Nucleus accumbens (tissue), 56 donors: Measurements from ENCODE around the gene TMEM74B.

Source experiments
- DNase-seq, 56 donors: peaks; one replicate each; lab custom pipeline; 2025; lab: John Stamatoyannopoulos, UW

The TMEM74B gene

GRCh38 chr20:1206366-1207148 is 21.8 kb upstream of the TMEM74B start:
- DNase-seq = no peak

- no peak for DNase-seq
Measured at GRCh38 chr20:1205802-1206201, 21.0 kb upstream of the TMEM74B start.

- no peak for DNase-seq
Measured at GRCh38 chr20:1204576-1204975, 19.8 kb upstream of the TMEM74B start.

GRCh38 chr20:1204113-1204512 is 19.3 kb upstream of the TMEM74B start:
- no peak for DNase-seq

GRCh38 chr20:1203630-1204029 is 18.8 kb upstream of the TMEM74B start:
- no peak for DNase-seq

- no peak for DNase-seq
Measured at GRCh38 chr20:1202762-1203504, 18.2 kb upstream of the TMEM74B start, which contains the start of gene C20orf202. C20orf202 (plus strand) TSS chr20:1203454; CDS start chr20:1203586, 132 bp downstream.

GRCh38 chr20:1199964-1200363 is 15.2 kb upstream of the TMEM74B start:
- no peak for DNase-seq

GRCh38 chr20:1199212-1199873 is 14.6 kb upstream of the TMEM74B start:
- DNase-seq = no peak

- DNase-seq = no peak
Measured at GRCh38 chr20:1198751-1199150, 14.0 kb upstream of the TMEM74B start.

GRCh38 chr20:1197801-1198200 is 13.0 kb upstream of the TMEM74B start:
- no peak for DNase-seq

GRCh38 chr20:1196634-1197033 is 11.9 kb upstream of the TMEM74B start:
- no peak for DNase-seq

GRCh38 chr20:1195226-1195625 is 10.4 kb upstream of the TMEM74B start:
- no peak for DNase-seq

- DNase-seq = peak in 4 of 56 donors; percentile 4 to 32 (median 14)
Measured at GRCh38 chr20:1191299-1191698, 6.5 kb upstream of the TMEM74B start.

- DNase-seq = no peak
Measured at GRCh38 chr20:1190847-1191246, 6.1 kb upstream of the TMEM74B start.

GRCh38 chr20:1189827-1190226 is 5.0 kb upstream of the TMEM74B start:
- no peak for DNase-seq

- no peak for DNase-seq
Measured at GRCh38 chr20:1188347-1188746, 3.6 kb upstream of the TMEM74B start.

- no peak for DNase-seq
Measured at GRCh38 chr20:1187605-1188171, 2.9 kb upstream of the TMEM74B start.

GRCh38 chr20:1186367-1186991 is 1.7 kb upstream of the TMEM74B start:
- DNase-seq = no peak

GRCh38 chr20:1185790-1186334 is 1.1 kb upstream of the TMEM74B start:
- DNase-seq = peak in 14 of 56 donors; percentile 1 to 43 (median 18)

- peak in 2 of 56 donors; percentile 11 to 37 for DNase-seq
Measured at GRCh38 chr20:1185316-1185741, 548 bp upstream of the TMEM74B start.
